RWPE2 (cell line): Measurements from ENCODE around the gene MXRA8.
A peak's percentile ranks its signal among the peaks of the same experiment; 100 is the strongest.

ENCODE experiments used
- ATAC-seq: fragments of 200-7000 bp; cut with Tn5 transposase; 3 replicates; pipeline ENCODE4 v1.9.1; 2021; ENCODE audit warnings: low read depth
- DNase-seq: peaks from one replicate; pipeline ENCODE4 v3.0.0-alpha.2; 2020; ENCODE audit warnings: low spot score
- H3K27ac ChIP-seq: fragments of 450-650 bp; 2 replicates; pipeline ENCODE4 v1.5.1; 2017; ENCODE audit warnings: mild to moderate bottlenecking; ENCODE audit not compliant: poor library complexity, severe bottlenecking
- H3K27me3 ChIP-seq: fragments of 250-450 bp; sonication (Bioruptor Pico); 2 replicates; pipeline ENCODE4 v1.5.1; 2021; ENCODE audit warnings: mild to moderate bottlenecking, moderate library complexity; ENCODE audit not compliant: insufficient read depth, poor library complexity, severe bottlenecking
- H3K36me3 ChIP-seq: fragments of 250-450 bp; sonication (Bioruptor Pico); 2 replicates; pipeline ENCODE4 v1.5.1; 2020; ENCODE audit warnings: low read depth, mild to moderate bottlenecking, moderate library complexity
- H3K4me1 ChIP-seq: fragments of 250-450 bp; sonication (Bioruptor Pico); 2 replicates; pipeline ENCODE4 v1.5.1; 2021; ENCODE audit warnings: mild to moderate bottlenecking, moderate library complexity; ENCODE audit not compliant: insufficient read depth, poor library complexity, severe bottlenecking
- H3K4me3 ChIP-seq: fragments of 250-450 bp; sonication (Bioruptor Pico); 2 replicates; pipeline ENCODE4 v1.5.1; 2021; ENCODE audit warnings: mild to moderate bottlenecking, moderate library complexity; ENCODE audit not compliant: severe bottlenecking
- H3K9me3 ChIP-seq: fragments of 250-450 bp; sonication (Bioruptor Pico); 2 replicates; pipeline ENCODE4 v1.5.1; 2021; ENCODE audit warnings: mild to moderate bottlenecking, moderate library complexity; ENCODE audit not compliant: severe bottlenecking
- CTCF ChIP-seq: fragments of 450-650 bp; IDR thresholded peaks from one replicate; pipeline ENCODE4 v1.5.1; 2017; ENCODE audit warnings: mild to moderate bottlenecking, moderate library complexity; ENCODE audit not compliant: poor library complexity, severe bottlenecking

The MXRA8 gene

GRCh38 chr1:1333551-1334241, 24.7 kb downstream of the MXRA8 start:
- Histone ChIP-seq H3K4me3 (no peak overlapping the region), H3K36me3 (peaks cover 22% of the 10 kb centered on the region), H3K9me3 (no peaks in the 10 kb centered on the region), H3K27ac (peak overlapping the region; percentile 16), H3K4me1 (peaks cover 17% of the 10 kb centered on the region), H3K27me3 (no peaks in the 10 kb centered on the region)
- DNase-seq (no peak), ATAC-seq (no peak; the same call in 2 of the 3 replicates)
- TF ChIP-seq CTCF = no peak

DNA sequence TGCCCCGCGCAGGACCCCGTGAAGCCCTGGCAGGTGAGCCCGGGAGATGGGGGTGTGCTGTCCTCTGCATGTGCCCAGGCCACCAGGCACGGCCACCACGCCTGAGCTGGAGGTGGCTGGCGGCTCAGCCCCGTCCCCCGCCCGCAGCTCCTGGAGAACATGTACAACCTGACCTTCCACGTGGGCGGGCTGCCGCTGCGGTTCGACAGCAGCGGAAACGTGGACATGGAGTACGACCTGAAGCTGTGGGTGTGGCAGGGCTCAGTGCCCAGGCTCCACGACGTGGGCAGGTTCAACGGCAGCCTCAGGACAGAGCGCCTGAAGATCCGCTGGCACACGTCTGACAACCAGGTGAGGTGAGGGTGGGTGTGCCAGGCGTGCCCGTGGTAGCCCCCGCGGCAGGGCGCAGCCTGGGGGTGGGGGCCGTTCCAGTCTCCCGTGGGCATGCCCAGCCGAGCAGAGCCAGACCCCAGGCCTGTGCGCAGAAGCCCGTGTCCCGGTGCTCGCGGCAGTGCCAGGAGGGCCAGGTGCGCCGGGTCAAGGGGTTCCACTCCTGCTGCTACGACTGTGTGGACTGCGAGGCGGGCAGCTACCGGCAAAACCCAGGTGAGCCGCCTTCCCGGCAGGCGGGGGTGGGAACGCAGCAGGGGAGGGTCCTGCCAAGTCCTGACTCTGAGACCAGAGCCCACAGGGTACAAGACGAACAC, 25.4 kb downstream of the MXRA8 start:
- ATAC-seq (peak; percentile 33), DNase-seq (no peak)
- Histone ChIP-seq H3K4me1 (peaks cover 17% of the 10 kb centered on the region), H3K27ac (peak overlapping the region; percentile 16), H3K4me3 (no peak overlapping the region), H3K27me3 (no peaks in the 10 kb centered on the region), H3K36me3 (peaks cover 16% of the 10 kb centered on the region), H3K9me3 (no peaks in the 10 kb centered on the region)
- TF ChIP-seq CTCF = no peak

DNA sequence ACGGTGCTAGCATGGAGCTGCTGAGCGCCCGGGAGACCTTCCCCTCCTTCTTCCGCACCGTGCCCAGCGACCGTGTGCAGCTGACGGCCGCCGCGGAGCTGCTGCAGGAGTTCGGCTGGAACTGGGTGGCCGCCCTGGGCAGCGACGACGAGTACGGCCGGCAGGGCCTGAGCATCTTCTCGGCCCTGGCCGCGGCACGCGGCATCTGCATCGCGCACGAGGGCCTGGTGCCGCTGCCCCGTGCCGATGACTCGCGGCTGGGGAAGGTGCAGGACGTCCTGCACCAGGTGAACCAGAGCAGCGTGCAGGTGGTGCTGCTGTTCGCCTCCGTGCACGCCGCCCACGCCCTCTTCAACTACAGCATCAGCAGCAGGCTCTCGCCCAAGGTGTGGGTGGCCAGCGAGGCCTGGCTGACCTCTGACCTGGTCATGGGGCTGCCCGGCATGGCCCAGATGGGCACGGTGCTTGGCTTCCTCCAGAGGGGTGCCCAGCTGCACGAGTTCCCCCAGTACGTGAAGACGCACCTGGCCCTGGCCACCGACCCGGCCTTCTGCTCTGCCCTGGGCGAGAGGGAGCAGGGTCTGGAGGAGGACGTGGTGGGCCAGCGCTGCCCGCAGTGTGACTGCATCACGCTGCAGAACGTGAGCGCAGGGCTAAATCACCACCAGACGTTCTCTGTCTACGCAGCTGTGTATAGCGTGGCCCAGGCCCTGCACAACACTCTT, 26.2 kb downstream of the MXRA8 start:
- H3K27me3 ChIP-seq = no peaks in the 10 kb centered on the region
- H3K4me3 ChIP-seq = no peak overlapping the region
- TF ChIP-seq CTCF = no peak
- no peak; the same call in 2 of the 3 replicates for ATAC-seq
- H3K4me1 ChIP-seq = peaks cover 17% of the 10 kb centered on the region
- H3K36me3 ChIP-seq = peaks cover 12% of the 10 kb centered on the region
- H3K27ac ChIP-seq = no peak overlapping the region
- no peak for DNase-seq
- H3K9me3 ChIP-seq = no peaks in the 10 kb centered on the region

DNA sequence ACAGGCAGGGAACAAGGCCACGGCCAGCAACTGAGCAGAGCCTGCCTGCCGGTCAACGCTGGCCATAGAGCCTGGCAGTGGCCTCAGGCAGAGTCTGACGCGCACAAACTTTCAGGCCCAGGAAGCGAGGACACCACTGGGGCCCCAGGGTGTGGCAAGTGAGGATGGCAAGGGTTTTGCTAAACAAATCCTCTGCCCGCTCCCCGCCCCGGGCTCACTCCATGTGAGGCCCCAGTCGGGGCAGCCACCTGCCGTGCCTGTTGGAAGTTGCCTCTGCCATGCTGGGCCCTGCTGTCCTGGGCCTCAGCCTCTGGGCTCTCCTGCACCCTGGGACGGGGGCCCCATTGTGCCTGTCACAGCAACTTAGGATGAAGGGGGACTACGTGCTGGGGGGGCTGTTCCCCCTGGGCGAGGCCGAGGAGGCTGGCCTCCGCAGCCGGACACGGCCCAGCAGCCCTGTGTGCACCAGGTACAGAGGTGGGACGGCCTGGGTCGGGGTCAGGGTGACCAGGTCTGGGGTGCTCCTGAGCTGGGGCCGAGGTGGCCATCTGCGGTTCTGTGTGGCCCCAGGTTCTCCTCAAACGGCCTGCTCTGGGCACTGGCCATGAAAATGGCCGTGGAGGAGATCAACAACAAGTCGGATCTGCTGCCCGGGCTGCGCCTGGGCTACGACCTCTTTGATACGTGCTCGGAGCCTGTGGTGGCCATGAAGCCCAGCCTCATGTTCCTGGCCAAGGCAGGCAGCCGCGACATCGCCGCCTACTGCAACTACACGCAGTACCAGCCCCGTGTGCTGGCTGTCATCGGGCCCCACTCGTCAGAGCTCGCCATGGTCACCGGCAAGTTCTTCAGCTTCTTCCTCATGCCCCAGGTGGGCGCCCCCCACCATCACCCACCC, 27.0 kb downstream of the MXRA8 start, which contains the start of gene TAS1R3:
Gene TAS1R3 (plus strand): TSS at position 213 of the 898 bp plus-strand sequence. CDS start 66 bp downstream, at position 279.
- ATAC-seq (peak; percentile 20), DNase-seq (no peak)
- Histone ChIP-seq H3K36me3 (peaks cover 3% of the 10 kb centered on the region; the same call in 1 of the 2 replicates), H3K27me3 (no peaks in the 10 kb centered on the region), H3K9me3 (no peaks in the 10 kb centered on the region), H3K4me1 (peaks cover 17% of the 10 kb centered on the region), H3K4me3 (no peak within 1 kb of the TSS), H3K27ac (peak within 1 kb of the TSS; percentile 24)
- no peak for TF ChIP-seq CTCF
